Smooth muscle cell (in vitro differentiated cells): ENCODE measurements around the gene ZNF277. TPM values are rescaled to one million over a fixed set of nuclear protein-coding genes. Genes with fewer than 3 reads are reported as not detected.
"Not testable (repeated sequence)": the region's sequence is repeated elsewhere in the genome, so short reads cannot be mapped to it uniquely, and the experiment has no call there.

Source experiments
- DNase-seq: peaks from one replicate; lab custom pipeline; 2025; ENCODE audit not compliant: unreplicated experiment; lab: John Stamatoyannopoulos, UW
- H2AFZ ChIP-seq: fragments of 200-600 bp; sonication (generic); 2 replicates; pipeline ENCODE4 v1.6.0; 2016; ENCODE audit warnings: antibody characterized with exemption, low read depth, mild to moderate bottlenecking
- H3F3A ChIP-seq: fragments of 200-600 bp; sonication (generic); 2 replicates; pipeline ENCODE4 v1.6.0; 2017; ENCODE audit warnings: antibody characterized with exemption, low read depth
- H3K27ac ChIP-seq: fragments of 200-600 bp; sonication (generic); 2 replicates; pipeline ENCODE4 v1.5.1; 2016; ENCODE audit warnings: low read depth, mild to moderate bottlenecking
- H3K27me3 ChIP-seq: fragments of 200-600 bp; sonication (generic); 2 replicates; pipeline ENCODE4 v1.6.1; 2016; ENCODE audit warnings: low read depth, mild to moderate bottlenecking
- H3K36me3 ChIP-seq: fragments of 200-600 bp; sonication (generic); 2 replicates; pipeline ENCODE4 v1.5.1; 2016; ENCODE audit warnings: low read depth
- H3K4me1 ChIP-seq: fragments of 200-600 bp; sonication (generic); 2 replicates; pipeline ENCODE4 v1.5.1; 2016; ENCODE audit warnings: low read depth
- H3K4me2 ChIP-seq: fragments of 200-600 bp; sonication (generic); 2 replicates; pipeline ENCODE4 v1.6.0; 2016; ENCODE audit warnings: mild to moderate bottlenecking
- H3K4me3 ChIP-seq: fragments of 200-600 bp; sonication (generic); 2 replicates; pipeline ENCODE4 v1.5.1; 2016; ENCODE audit warnings: mild to moderate bottlenecking
- H3K79me2 ChIP-seq: fragments of 200-600 bp; sonication (generic); 2 replicates; pipeline ENCODE4 v1.6.0; 2016; ENCODE audit warnings: low read depth, mild to moderate bottlenecking
- H3K9ac ChIP-seq: fragments of 200-600 bp; sonication (generic); 2 replicates; pipeline ENCODE4 v1.6.0; 2016; ENCODE audit warnings: low read depth
- H3K9me3 ChIP-seq: fragments of 200-600 bp; sonication (generic); replicated peaks from 2 replicates; pipeline ENCODE4 v1.5.1; 2016; ENCODE audit warnings: low read depth
- H4K20me1 ChIP-seq: fragments of 200-600 bp; sonication (generic); 2 replicates; pipeline ENCODE4 v1.6.0; 2016; ENCODE audit warnings: low read depth
- WGBS: methylation state at CpG from one replicate; pipeline ENCODE4 v1.1.7; 2016; ENCODE audit warnings: low lambda C conversion rate; 5-methylcytosine and 5-hydroxymethylcytosine counted together
- polyA plus RNA-seq: library from polyadenylated mRNA; unstranded; fragments of >200 nt; fragmentation: Nextera tagmentation; extraction: Ambion mirVana; gene quantifications from 2 replicates; pipeline ENCODE4 v1.2.1, GENCODE V29; 2016
- total RNA-seq: library from RNA; depleted of rRNA; stranded (reverse); fragments of >200 nt; gene quantifications from 2 replicates; pipeline ENCODE4 v1.2.3, GENCODE V29; 2014

The ZNF277 gene
- total and polyA plus RNA-seq, 2 experiments from 2014 or later, result 8.4 to 28.0 TPM

- peak overlapping the region; percentile 19 for H3K9ac ChIP-seq
- not testable (repeated sequence) for DNase-seq, H3K79me2 ChIP-seq, H3F3A ChIP-seq, H4K20me1 ChIP-seq, H3K9me3 ChIP-seq, H3K36me3 ChIP-seq, H3K4me1 ChIP-seq, H3K27me3 ChIP-seq
- peak overlapping the region; percentile 52 for H3K4me3 ChIP-seq
- under 1% methylated on average over 37 of the region's 37 CpGs for WGBS
- H3K4me2 ChIP-seq, result peak overlapping the region; percentile 81
- H2AFZ ChIP-seq, result peak overlapping the region; percentile 80
- peak overlapping the region; percentile 49 for H3K27ac ChIP-seq
These were observed 185.4 kb downstream of the ZNF277 start for GRCh38 chr7:112391841-112392286.

Other genes starting within 250 kb of the ZNF277 start
- 20.5 and 32.7 TPM in 2 replicates for gene DOCK4, start 296 bp upstream of the ZNF277 start, total RNA-seq
- 7.4 and 7.8 TPM in 2 replicates for gene DOCK4, start 296 bp upstream of the ZNF277 start, polyA plus RNA-seq
- gene IFRD1, start 243.8 kb downstream of the ZNF277 start, total RNA-seq, result 150 and 155 TPM in 2 replicates
- 70.5 and 82.9 TPM in 2 replicates for gene IFRD1, start 243.8 kb downstream of the ZNF277 start, polyA plus RNA-seq